Kidney epithelial cell (primary cell): ENCODE results near the gene TMEM19. TPM values are rescaled to one million over a fixed set of nuclear protein-coding genes. Genes with fewer than 3 reads are reported as not detected.

ENCODE experiments used
- DNase-seq: peaks from one replicate; pipeline ENCODE4 v3.0.0-alpha.2; 2010; ENCODE audit warnings: low read depth
- H3K27me3 ChIP-seq: 2 replicates; pipeline ENCODE4 v1.6.0; 2011; ENCODE audit warnings: low read length; ENCODE audit not compliant: control insufficient read depth, insufficient read depth
- H3K36me3 ChIP-seq: 2 replicates; pipeline ENCODE4 v1.5.1; 2011; ENCODE audit warnings: low read length; ENCODE audit not compliant: control insufficient read depth, insufficient read depth
- H3K4me3 ChIP-seq: 2 replicates; pipeline ENCODE4 v1.5.1; 2011; ENCODE audit warnings: low read depth, mild to moderate bottlenecking, control low read depth, low read length
- CTCF ChIP-seq: IDR thresholded peaks from 2 replicates; pipeline ENCODE4 v1.5.1; 2011; ENCODE audit warnings: mild to moderate bottlenecking, moderate library complexity, low read length, control low read depth, inconsistent platforms; ENCODE audit not compliant: insufficient read depth, poor library complexity, severe bottlenecking
- total RNA-seq: library from RNA; depleted of rRNA; stranded (reverse); fragments of >200 nt; gene quantifications from 2 replicates; pipeline ENCODE4 v1.2.3, GENCODE V29; 2015

Gene TMEM19
- total RNA-seq, 1 donor from 2014 or later: 13.1 TPM

GRCh38 chr12:71671311-71671710 lies 14.6 kb upstream of the TMEM19 start:
- H3K36me3 ChIP-seq: no peaks in the 10 kb centered on the region
- H3K27me3 ChIP-seq: no peaks in the 10 kb centered on the region
- TF ChIP-seq CTCF: no peak
- no peak for DNase-seq
- no peak overlapping the region for H3K4me3 ChIP-seq

DNA sequence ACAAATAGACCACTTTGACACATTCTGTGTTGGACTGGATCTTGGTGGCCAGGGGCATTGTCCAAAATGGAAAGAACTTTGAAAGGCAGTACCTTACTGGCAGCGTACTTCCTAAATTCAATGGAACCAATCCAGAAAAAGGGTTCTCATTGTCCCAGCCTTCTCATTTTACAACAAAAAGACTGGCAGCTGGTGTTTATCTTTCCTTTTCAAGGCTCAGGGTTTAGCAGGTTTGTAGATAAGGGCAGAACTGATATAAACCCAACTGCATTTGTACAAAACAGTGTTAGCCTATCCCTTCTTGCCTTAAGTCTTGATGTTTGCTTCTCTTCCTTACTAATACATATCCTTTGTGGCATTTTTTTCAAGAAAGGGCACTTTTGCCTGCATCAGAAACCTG lies 14.1 kb upstream of the TMEM19 start:
- no peak for TF ChIP-seq CTCF
- no peak overlapping the region for H3K4me3 ChIP-seq
- no peaks in the 10 kb centered on the region for H3K27me3 ChIP-seq
- no peak for DNase-seq
- no peaks in the 10 kb centered on the region for H3K36me3 ChIP-seq

- Histone ChIP-seq H3K4me3 (no peak overlapping the region), H3K27me3 (no peaks in the 10 kb centered on the region), H3K36me3 (no peaks in the 10 kb centered on the region)
- DNase-seq: no peak
- TF ChIP-seq CTCF: no peak
Measured at GRCh38 chr12:71682466-71682865, 3.4 kb upstream of the TMEM19 start.

GRCh38 chr12:71683633-71684032 lies 2.2 kb upstream of the TMEM19 start:
- no peak for DNase-seq
- no peak for TF ChIP-seq CTCF
- Histone ChIP-seq H3K36me3 (no peaks in the 10 kb centered on the region), H3K27me3 (no peaks in the 10 kb centered on the region), H3K4me3 (no peak overlapping the region)

- Histone ChIP-seq H3K27me3 (no peaks in the 10 kb centered on the region), H3K36me3 (no peaks in the 10 kb centered on the region), H3K4me3 (no peak overlapping the region)
- DNase-seq: no peak
- no peak for TF ChIP-seq CTCF
Measured at GRCh38 chr12:71684081-71684480, 1.8 kb upstream of the TMEM19 start.

- TF ChIP-seq CTCF: no peak
- no peak for DNase-seq
- Histone ChIP-seq H3K36me3 (no peaks in the 10 kb centered on the region), H3K4me3 (peak overlapping the region; percentile 71), H3K27me3 (no peaks in the 10 kb centered on the region)
Measured at GRCh38 chr12:71685312-71685906, 473 bp upstream of the TMEM19 start.
